ENCODE results near the gene OSBPL5. TPM values are rescaled to one million over a fixed set of nuclear protein-coding genes. Genes with fewer than 3 reads are reported as not detected.
"Not testable (repeated sequence)": the region's sequence is repeated elsewhere in the genome, so short reads cannot be mapped to it uniquely, and the experiment has no call there.

OSBPL5 gene
- polyA plus RNA-seq, 2 of the 4 experiments (the other 2 are of a cell fraction): 1.6 to 4.6 TPM

GRCh38 chr11:3069425-3069824, 95.7 kb downstream of the OSBPL5 start:
- no peak for ATAC-seq
- DNase-seq (ENCODE audit: low read depth in 1 of 2, low spot score in 1 of 2): no peak
- POLR2A ChIA-PET: no interaction called here
- Histone ChIP-seq H3K4me3 (no peak overlapping the region), H3K4me2 (no peak overlapping the region), H3K4me1 (no peaks in the 10 kb centered on the region), H3K27ac (no peak overlapping the region), H3K9me3 (no peaks in the 10 kb centered on the region)
- TF ChIP-seq RARB (CRISPR knock-in tag; IDR thresholded peaks at IDR 0.05): no peak
- TF ChIP-seq CHD2 (IDR thresholded peaks at IDR 0.05; ENCODE audit: low read length, partially characterized antibody): no peak
- TF ChIP-seq HEYL (CRISPR knock-in tag; IDR thresholded peaks at IDR 0.05): no peak
- no peak for TF ChIP-seq KDM5A (IDR thresholded peaks at IDR 0.05)
- no peak for TF ChIP-seq NPAS2 (CRISPR knock-in tag; IDR thresholded peaks at IDR 0.05; ENCODE audit: borderline replicate concordance)
- TF ChIP-seq, protein P1, sequence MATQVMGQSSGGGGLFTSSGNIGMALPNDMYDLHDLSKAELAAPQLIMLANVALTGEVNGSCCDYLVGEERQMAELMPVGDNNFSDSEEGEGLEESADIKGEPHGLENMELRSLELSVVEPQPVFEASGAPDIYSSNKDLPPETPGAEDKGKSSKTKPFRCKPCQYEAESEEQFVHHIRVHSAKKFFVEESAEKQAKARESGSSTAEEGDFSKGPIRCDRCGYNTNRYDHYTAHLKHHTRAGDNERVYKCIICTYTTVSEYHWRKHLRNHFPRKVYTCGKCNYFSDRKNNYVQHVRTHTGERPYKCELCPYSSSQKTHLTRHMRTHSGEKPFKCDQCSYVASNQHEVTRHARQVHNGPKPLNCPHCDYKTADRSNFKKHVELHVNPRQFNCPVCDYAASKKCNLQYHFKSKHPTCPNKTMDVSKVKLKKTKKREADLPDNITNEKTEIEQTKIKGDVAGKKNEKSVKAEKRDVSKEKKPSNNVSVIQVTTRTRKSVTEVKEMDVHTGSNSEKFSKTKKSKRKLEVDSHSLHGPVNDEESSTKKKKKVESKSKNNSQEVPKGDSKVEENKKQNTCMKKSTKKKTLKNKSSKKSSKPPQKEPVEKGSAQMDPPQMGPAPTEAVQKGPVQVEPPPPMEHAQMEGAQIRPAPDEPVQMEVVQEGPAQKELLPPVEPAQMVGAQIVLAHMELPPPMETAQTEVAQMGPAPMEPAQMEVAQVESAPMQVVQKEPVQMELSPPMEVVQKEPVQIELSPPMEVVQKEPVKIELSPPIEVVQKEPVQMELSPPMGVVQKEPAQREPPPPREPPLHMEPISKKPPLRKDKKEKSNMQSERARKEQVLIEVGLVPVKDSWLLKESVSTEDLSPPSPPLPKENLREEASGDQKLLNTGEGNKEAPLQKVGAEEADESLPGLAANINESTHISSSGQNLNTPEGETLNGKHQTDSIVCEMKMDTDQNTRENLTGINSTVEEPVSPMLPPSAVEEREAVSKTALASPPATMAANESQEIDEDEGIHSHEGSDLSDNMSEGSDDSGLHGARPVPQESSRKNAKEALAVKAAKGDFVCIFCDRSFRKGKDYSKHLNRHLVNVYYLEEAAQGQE (IDR thresholded peaks at IDR 0.05): no peak
- TF ChIP-seq ELK1 (IDR thresholded peaks at IDR 0.05; ENCODE audit: low read depth, low read length): no peak
- TF ChIP-seq FOXS1 (CRISPR knock-in tag; IDR thresholded peaks at IDR 0.05): no peak
- TF ChIP-seq RAD21 (conservative IDR thresholded peaks at IDR 0.05 in 1 of 2, IDR thresholded peaks at IDR 0.05 in 1 of 2): no peak
- TF ChIP-seq HDAC2 (IDR thresholded peaks at IDR 0.05): no peak
- TF ChIP-seq ZFP36 (IDR thresholded peaks at IDR 0.05; ENCODE audit: borderline replicate concordance, partially characterized antibody): no peak
- TF ChIP-seq PBX3 (IDR thresholded peaks at IDR 0.05): no peak
- TF ChIP-seq SREBF2 (IDR thresholded peaks at IDR 0.05): no peak
- TF ChIP-seq NR3C1 (IDR thresholded peaks at IDR 0.05): no peak
- no peak for TF ChIP-seq RFX5 (IDR thresholded peaks at IDR 0.05)
- no peak for TF ChIP-seq CBX2 (IDR thresholded peaks at IDR 0.05; ENCODE audit: borderline replicate concordance, low read depth)
- TF ChIP-seq ZNF302 (CRISPR knock-in tag; IDR thresholded peaks at IDR 0.05): no peak
- no peak for TF ChIP-seq ATOH8 (CRISPR knock-in tag; IDR thresholded peaks at IDR 0.05; ENCODE audit: low read depth)
- no peak for FAIRE-seq
- 84% methylated on average over 7 of the region's 8 CpGs for WGBS (ENCODE audit: missing lambda C conversion rate)
- CTCF ChIA-PET: interaction anchor here (1.8 to 2.1 kb wide), 2 partner anchors 22 to 32 kb away, joined by 7 to 11 read pairs; no protein-coding TSS in a partner anchor

GRCh38 chr11:3066308-3066707, 98.8 kb downstream of the OSBPL5 start:
- H3K4me1 ChIP-seq; H3K27ac ChIP-seq; ATAC-seq; FAIRE-seq; POLR2A ChIA-PET; H3K4me3 ChIP-seq; H3K9me3 ChIP-seq; H3K4me2 ChIP-seq; DNase-seq (ENCODE audit: low read depth in 1 of 2, low spot score in 1 of 2): not testable (repeated sequence)
- CTCF ChIA-PET: interaction anchor here (2.4 kb wide), 1 partner anchor 25 kb away, joined by 10 read pairs; no protein-coding TSS in a partner anchor
- WGBS (ENCODE audit: missing lambda C conversion rate): 49% methylated on average over 3 of the region's 3 CpGs

DNA sequence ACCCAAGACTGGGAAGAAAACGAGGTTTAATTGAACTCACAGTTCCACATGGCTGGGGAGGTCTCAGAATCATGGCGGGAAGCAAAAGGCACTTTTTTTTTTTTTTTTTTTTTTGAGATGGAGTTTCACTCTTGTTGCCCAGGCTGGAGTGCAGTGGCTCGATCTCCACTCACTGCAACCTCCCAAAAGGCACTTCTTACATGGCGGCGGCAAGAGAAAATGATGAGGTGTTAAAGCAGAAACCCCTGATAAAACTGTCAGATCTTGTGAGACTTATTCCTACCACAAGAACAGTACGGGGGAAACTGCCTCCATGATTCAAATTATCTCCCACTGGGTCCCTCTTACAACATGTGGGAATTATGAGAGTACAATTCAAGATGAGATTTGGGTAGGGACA, 100.4 kb downstream of the OSBPL5 start:
- DNase-seq (ENCODE audit: low read depth in 1 of 2, low spot score in 1 of 2); ATAC-seq; H3K9me3 ChIP-seq; H3K4me3 ChIP-seq; H3K4me1 ChIP-seq; H3K27ac ChIP-seq; H3K4me2 ChIP-seq; FAIRE-seq; POLR2A ChIA-PET: not testable (repeated sequence)
- CTCF ChIA-PET: interaction anchor here (1.2 to 2.4 kb wide), 2 partner anchors 27 to 28 kb away, joined by 4 to 10 read pairs; no protein-coding TSS in a partner anchor
- WGBS (ENCODE audit: missing lambda C conversion rate): 60% methylated on average over 6 of the region's 6 CpGs

- H3K27ac ChIP-seq: not testable (repeated sequence)
- WGBS (ENCODE audit: missing lambda C conversion rate): 73% methylated on average over 8 of the region's 8 CpGs
Observed at GRCh38 chr11:3063876-3064275, 101.2 kb downstream of the OSBPL5 start.

GRCh38 chr11:3063432-3063831, 101.7 kb downstream of the OSBPL5 start:
- POLR2A ChIA-PET: not testable (repeated sequence)
- WGBS (ENCODE audit: missing lambda C conversion rate): 78% methylated on average over 4 of the region's 4 CpGs

More at GRCh38 chr11:3063876-3064275, 101.2 kb downstream of the OSBPL5 start:
- CTCF ChIA-PET: interaction anchor here (1.6 to 1.7 kb wide), 2 partner anchors 12 to 27 kb away, joined by 5 to 8 read pairs; no protein-coding TSS in a partner anchor
- H3K9me3 ChIP-seq; H3K4me2 ChIP-seq; DNase-seq (ENCODE audit: low read depth in 1 of 2, low spot score in 1 of 2); FAIRE-seq; H3K4me3 ChIP-seq; H3K4me1 ChIP-seq; ATAC-seq; POLR2A ChIA-PET: not testable (repeated sequence)

More at GRCh38 chr11:3063432-3063831, 101.7 kb downstream of the OSBPL5 start:
- H3K4me1 ChIP-seq; DNase-seq (ENCODE audit: low read depth in 1 of 2, low spot score in 1 of 2); FAIRE-seq; ATAC-seq; H3K4me2 ChIP-seq; H3K4me3 ChIP-seq; H3K27ac ChIP-seq; H3K9me3 ChIP-seq: not testable (repeated sequence)
- CTCF ChIA-PET: interaction anchor here (1.1 to 4.4 kb wide), 4 partner anchors 12 to 28 kb away, joined by 3 to 29 read pairs (median 6); no protein-coding TSS in a partner anchor
